GM18511 (cell line): ENCODE results near the gene ZNF208.
"Not testable (repeated sequence)": the region's sequence is repeated elsewhere in the genome, so short reads cannot be mapped to it uniquely, and the experiment has no call there.

ENCODE experiments used
- ATAC-seq: cut with Tn5 transposase; IDR thresholded peaks from one replicate; pipeline ENCODE4 v1.9.1; 2021; ENCODE audit warnings: mild to moderate bottlenecking, moderate library complexity; ENCODE audit not compliant: unreplicated experiment

ZNF208 gene

DNA sequence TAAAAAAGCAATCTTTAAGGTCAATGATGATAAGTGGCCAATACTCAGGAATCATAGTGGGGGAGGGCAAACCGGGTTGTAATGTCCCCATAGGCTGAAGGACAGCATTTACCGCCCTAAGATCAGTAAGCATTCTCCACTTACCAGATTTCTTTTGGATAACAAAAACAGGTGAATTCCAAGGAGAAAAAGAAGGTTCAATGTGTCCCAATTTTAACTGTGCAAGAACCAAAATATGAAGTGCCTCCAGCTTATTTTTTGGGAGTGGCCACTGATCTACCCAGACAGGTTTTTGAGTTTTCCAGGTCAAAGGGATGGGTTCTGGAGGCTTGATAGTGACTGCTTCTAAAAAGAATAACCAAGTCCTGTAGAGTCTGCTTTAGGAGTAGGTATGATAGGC, 125.2 kb downstream of the ZNF208 start:
- ATAC-seq: not testable (repeated sequence)

DNA sequence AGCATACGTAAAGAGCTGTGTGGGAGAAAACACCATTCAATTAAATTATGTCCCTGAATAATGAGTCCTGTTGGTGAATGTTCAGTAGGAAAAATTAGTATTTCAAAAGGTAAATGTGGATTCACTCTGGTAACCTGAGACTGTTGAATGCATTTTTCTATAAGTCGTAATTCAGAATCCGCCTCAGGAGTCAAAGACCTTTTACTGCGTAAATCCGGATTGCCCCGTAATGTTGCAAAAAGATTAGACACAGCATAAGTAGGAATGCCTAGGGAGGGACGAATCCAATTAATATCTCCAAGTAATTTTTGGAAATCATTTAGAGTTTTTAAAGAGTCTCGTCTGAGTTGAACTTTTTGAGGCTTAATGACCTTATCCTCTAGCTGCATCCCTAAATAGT, 126.0 kb downstream of the ZNF208 start:
- ATAC-seq: not testable (repeated sequence)

DNA sequence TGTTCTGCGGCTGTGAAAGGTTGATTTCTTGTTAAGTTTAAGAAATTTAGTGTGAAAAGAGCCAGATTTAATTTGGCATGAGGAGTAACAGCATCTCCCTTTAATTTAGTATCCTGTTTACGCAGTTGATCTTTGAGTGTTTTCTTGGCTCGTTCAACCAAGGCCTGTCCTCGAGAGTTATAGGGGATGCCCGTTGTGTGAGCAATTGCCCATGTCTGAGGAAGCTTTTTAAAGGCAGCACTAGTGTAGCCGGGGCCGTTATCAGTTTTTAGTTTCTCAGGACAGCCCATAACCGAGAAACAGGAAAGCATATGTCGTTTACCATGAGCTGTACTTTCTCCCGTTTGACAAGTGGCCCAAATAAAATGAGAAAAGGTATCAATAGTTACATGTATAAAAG, 127.2 kb downstream of the ZNF208 start:
- ATAC-seq: no peak
